ENCODE measurements around the gene WDR55. TPM values are rescaled to one million over a fixed set of nuclear protein-coding genes. Genes with fewer than 3 reads are reported as not detected.
A peak's percentile ranks its signal among the peaks of the same experiment; 100 is the strongest.
"Not testable (repeated sequence)": the region's sequence is repeated elsewhere in the genome, so short reads cannot be mapped to it uniquely, and the experiment has no call there.

The WDR55 gene
- total and polyA plus RNA-seq, 10 of the 15 experiments (the other 5 are each of a cell fraction or from before 2014, with no cell fraction given), result 3.4 to 27.8 (median 20.3) TPM

- TF ChIP-seq, protein P1, sequence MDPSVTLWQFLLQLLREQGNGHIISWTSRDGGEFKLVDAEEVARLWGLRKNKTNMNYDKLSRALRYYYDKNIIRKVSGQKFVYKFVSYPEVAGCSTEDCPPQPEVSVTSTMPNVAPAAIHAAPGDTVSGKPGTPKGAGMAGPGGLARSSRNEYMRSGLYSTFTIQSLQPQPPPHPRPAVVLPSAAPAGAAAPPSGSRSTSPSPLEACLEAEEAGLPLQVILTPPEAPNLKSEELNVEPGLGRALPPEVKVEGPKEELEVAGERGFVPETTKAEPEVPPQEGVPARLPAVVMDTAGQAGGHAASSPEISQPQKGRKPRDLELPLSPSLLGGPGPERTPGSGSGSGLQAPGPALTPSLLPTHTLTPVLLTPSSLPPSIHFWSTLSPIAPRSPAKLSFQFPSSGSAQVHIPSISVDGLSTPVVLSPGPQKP (IDR thresholded peaks at IDR 0.05; ENCODE audit: low read depth, low read length), result no peak
These were observed 27.2 kb upstream of the WDR55 start (continued) for GRCh38 chr5:140637371-140638100.

DNA sequence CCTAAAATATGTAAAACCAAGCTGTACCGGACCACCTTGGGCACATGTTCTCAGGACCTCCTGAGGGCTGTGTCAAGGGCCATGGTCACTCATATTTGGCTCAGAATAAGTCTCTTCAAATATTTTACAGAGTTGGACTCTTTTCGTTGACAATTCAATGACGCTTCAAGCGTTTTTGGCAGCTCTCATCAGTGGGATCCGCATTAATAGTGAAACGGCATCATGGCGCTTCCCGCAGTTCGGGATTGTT, 25.9 kb upstream of the WDR55 start:
- H3K79me2 ChIP-seq (ENCODE audit: control insufficient read depth, insufficient read depth, low read length); ATAC-seq; RAD21 ChIA-PET (ENCODE audit: unreplicated experiment); in situ Hi-C loops (cut with MboI); BruUV-seq (replicated peaks); FAIRE-seq; H3K4me1 ChIP-seq (ENCODE audit: control insufficient read depth, insufficient read depth, low read length); H3K36me3 ChIP-seq (ENCODE audit: control insufficient read depth in 2 of 2, insufficient read depth in 2 of 2, low read length in 1 of 2); H4K20me1 ChIP-seq (ENCODE audit: control insufficient read depth, insufficient read depth); H3K9me3 ChIP-seq (replicated peaks; ENCODE audit: control insufficient read depth, insufficient read depth, low read length); H3K27me3 ChIP-seq (replicated peaks in 1 of 2; ENCODE audit: control insufficient read depth in 2 of 2, insufficient read depth in 2 of 2, low read length in 1 of 2); DNase-seq (ENCODE audit: low read depth, low spot score): not testable (repeated sequence)
- ChIA-PET CTCF (interaction anchor here (1.1 to 2.9 kb wide), 4 partner anchors 69 to 266 kb away, joined by 4 to 9 read pairs (median 6); partner anchors contain the start of gene EIF4EBP3), SMC1A (ENCODE audit: uncharacterized antibody, unreplicated experiment) (interaction anchor here (1.1 to 1.7 kb wide), 4 partner anchors 72 to 394 kb away, joined by 3 to 5 read pairs (median 3); no protein-coding TSS in a partner anchor), POLR2A (interaction anchor here (0.6 to 1.3 kb wide), 6 partner anchors 8 to 992 kb away, joined by 3 to 10 read pairs (median 3); partner anchors contain the start of genes IK and NDUFA2)
- intact Hi-C loops (cut with micrococcal nuclease; ENCODE audit: unreplicated experiment), result loop anchor here (5.0 kb wide), 1 partner anchor 237 kb away; the partner anchor contains the start of gene ANKHD1
- TF ChIP-seq MLLT1 (IDR thresholded peaks at IDR 0.05) (peak; percentile 96), ZBTB40 (IDR thresholded peaks at IDR 0.05; ENCODE audit: borderline replicate concordance) (peak; percentile 47; the same call in 1 of the 2 replicates), ZBTB33 (IDR thresholded peaks at IDR 0.05) (peak; percentile 71; the same call in 1 of the 2 replicates)
- 10% methylated on average over 9 of the region's 9 CpGs for WGBS (ENCODE audit: insufficient coverage, insufficient replicate concordance, low lambda C conversion rate, missing lambda C conversion rate)
- peak overlapping the region; percentile 97 for H2AFZ ChIP-seq (ENCODE audit: control insufficient read depth, low read depth, low read length)
- H3K27ac ChIP-seq (ENCODE audit: control insufficient read depth, insufficient read depth), result peak overlapping the region; percentile 29
- peak overlapping the region; percentile 66 for H3K4me2 ChIP-seq (ENCODE audit: control insufficient read depth, insufficient read depth)
- peak overlapping the region; percentile 33; the same call in 1 of the 2 replicates for H3K4me3 ChIP-seq
- peak overlapping the region; percentile 11; the same call in 1 of the 2 replicates for H3K9ac ChIP-seq (ENCODE audit: control insufficient read depth, insufficient read depth, low read length)

Data from GM12878 (cell line).